AG09319 (cell line): ENCODE data around the gene MRC1.

Source experiments
- DNase-seq: peaks from one replicate; pipeline ENCODE4 v3.0.0-alpha.2; 2010; ENCODE audit warnings: low read depth; ENCODE audit errors: extremely low read depth
- TF ChIP-seq, protein P1 (sequence below): IDR thresholded peaks from 2 replicates; pipeline ENCODE4 v1.5.1; 2011; ENCODE audit warnings: low read depth, mild to moderate bottlenecking, inconsistent platforms, low read length, moderate library complexity

Gene MRC1

DNA sequence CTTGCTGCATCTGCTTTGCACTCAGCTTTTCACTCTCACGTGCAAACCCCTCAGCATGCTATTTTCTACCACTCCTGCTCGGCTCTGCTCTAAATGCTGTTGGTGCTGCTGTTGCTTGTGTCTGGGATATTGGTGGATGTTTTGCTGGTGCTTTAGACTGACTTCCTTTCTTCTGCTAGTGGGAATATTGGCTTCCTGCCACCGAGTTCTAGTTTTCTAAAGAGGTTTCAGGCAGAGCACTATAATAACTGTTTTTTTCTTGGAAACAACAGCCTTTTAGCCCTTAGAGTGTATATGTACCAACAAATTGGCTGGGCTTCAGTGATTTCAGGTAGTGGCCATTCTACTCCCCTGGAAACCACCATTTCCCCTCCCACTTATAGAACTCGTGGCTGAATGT, 29.4 kb upstream of the MRC1 start:
- TF ChIP-seq, protein P1, sequence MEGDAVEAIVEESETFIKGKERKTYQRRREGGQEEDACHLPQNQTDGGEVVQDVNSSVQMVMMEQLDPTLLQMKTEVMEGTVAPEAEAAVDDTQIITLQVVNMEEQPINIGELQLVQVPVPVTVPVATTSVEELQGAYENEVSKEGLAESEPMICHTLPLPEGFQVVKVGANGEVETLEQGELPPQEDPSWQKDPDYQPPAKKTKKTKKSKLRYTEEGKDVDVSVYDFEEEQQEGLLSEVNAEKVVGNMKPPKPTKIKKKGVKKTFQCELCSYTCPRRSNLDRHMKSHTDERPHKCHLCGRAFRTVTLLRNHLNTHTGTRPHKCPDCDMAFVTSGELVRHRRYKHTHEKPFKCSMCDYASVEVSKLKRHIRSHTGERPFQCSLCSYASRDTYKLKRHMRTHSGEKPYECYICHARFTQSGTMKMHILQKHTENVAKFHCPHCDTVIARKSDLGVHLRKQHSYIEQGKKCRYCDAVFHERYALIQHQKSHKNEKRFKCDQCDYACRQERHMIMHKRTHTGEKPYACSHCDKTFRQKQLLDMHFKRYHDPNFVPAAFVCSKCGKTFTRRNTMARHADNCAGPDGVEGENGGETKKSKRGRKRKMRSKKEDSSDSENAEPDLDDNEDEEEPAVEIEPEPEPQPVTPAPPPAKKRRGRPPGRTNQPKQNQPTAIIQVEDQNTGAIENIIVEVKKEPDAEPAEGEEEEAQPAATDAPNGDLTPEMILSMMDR: no peak
- no peak for DNase-seq

DNA sequence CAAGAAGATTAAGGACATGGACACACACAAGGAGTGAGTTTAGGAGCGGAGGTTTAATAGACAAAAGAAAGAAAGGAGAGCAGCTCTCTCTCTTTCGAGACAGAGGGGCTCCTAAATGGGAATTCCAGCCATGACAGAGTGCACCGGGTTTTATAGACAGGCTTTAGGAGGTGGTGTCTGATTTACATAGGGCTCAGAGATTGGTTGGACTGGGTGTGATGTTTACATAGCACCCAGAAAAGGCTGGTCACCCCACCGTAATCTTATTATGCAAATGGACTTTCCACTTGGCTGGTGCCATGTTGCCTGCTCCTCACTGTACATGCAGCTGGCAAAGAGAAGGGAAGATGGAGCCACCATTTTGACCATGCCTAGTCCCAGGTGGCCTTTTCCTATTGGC, 28.4 kb upstream of the MRC1 start:
- no peak for DNase-seq
- TF ChIP-seq, protein P1: no peak

DNA sequence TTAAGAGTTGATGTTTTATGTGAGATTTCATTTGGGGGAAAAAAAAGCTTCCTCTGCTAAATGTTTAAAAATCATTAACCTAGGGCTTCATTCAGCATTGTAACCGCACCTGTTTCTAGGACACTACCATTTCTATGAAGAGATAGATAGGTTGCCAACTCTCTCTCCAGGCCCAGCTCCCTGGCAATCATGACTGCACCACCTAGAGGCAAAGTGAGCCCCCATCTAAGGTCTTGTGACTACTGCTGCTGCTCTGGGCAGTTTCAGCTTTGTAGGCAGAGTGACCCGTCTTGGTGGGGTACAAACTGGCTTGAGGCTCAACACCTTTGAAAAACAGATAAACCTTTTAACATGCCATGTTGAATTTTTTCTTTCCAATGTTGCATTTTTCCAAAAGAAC, 27.3 kb upstream of the MRC1 start:
- TF ChIP-seq, protein P1: no peak; the same call in 1 of the 2 replicates
- no peak for DNase-seq

DNA sequence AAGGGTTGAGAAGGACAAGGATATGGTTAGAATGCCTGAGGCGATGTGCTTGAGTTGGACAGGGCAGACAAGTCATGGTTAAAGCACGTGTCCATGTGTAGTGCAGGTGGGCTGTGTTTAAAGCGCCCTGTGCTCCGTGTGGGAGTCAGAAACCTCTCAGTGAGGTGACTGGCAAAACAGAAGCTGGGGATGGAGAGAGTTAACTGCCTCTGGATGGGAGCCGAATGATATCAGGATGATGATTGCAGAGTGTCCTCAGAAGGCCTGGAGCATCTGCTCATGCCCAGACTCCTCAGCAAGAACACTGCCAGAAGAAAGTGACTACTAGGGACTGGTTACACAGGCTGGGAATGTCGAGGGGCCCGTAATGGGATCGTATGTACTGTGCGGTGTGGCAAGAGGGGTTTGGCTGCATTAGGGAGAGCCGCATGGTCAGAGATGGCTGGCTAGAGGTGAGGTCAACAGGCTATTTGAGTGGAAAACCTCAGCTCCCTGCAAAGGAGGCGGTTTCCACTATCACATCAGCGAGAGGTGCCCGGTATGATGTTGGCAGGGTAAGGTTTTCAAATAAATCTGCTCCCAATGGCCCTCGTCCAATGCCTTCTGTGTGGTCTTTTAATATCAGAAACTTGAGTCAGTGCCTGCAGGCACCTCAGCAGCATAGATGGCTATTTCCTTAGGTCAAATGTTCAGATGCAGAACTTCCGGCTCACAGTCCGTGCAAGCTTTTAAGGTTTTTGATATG, 26.1 kb upstream of the MRC1 start:
- TF ChIP-seq, protein P1: no peak
- no peak for DNase-seq

DNA sequence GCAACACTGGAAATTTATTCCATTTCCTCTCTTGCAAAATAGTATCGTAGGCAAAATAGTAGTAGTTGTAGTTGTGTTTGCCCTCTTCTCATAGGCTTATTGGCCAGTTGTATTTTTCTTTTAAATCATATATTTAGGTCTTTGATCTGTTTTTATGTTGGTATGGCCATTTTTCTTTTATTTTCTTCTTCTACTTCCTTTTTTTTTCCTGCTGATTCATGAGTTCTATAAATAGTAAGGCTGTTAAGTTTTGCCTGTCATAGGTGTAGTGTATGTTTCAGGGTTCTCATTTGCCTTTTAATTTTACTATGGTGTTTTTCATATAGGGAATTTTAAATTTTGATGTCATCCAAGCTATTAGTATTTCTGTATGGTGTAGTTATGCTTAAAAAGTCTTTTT, 25.4 kb upstream of the MRC1 start:
- TF ChIP-seq, protein P1: no peak

DNA sequence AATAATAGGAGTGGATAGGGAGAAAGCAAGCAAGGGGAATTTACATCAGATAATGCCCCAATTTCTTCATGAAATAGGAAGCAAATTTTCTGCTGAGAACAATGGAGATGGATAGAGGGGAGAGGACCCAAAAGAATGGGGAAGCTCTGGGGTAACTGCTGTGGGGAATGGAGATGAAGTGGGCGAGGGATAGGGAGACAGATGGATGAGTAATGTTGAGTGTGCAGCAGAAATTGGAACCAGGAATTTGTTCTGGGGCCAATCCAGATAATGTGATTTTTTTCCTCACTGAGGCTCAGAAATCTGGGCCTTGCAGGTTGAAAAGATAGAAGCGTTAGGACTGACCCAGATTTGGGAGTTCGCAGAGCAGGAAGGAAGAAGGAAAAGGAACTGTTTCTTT, 24.5 kb upstream of the MRC1 start:
- no peak for DNase-seq
- TF ChIP-seq, protein P1: no peak

More for the DNA sequence above, 25.4 kb upstream of the MRC1 start:
- DNase-seq: no peak

DNA sequence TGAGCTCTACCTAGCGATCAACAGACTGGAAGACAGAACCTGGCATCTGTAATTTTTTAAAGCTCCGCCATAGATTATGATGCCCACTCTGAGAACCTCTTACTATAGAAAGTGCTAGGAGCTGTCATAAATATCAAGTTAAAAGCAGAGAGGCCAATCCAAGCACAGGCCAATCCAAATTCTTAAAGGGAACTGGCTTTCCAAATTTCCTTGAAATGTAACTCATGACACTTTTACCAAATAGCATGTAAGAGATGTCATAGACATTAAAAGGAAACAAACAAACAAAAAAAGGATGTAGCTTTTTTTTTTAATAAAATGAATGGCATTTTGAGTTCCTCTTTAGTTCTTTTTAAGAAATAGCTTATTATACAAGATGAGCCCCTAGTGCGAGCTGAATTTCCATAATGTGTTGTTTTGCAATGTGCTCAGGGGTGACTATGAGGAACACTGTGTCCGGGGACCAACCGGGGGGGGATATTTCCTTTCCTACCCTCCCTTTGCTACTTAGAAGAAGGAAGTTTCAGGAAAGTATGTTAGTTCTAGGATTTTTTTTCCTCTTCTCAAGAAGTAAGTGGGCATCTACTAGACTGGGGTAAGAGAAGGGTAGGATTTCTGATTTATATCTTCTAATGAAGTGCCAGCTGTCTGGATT, 23.7 kb upstream of the MRC1 start:
- DNase-seq: no peak
- TF ChIP-seq, protein P1: no peak
